K562 (cell line): Measurements from ENCODE around the gene HNF4A. TPM values are rescaled to one million over a fixed set of nuclear protein-coding genes. Genes with fewer than 3 reads are reported as not detected.

Experiments
- ATF1 ChIP-seq, 2 experiments: fragments of 450-650 bp in 1 of 2; IDR thresholded peaks; 2 replicates each; pipeline ENCODE4 v1.6.1; 2016; ENCODE audit warnings: missing compliant biosample characterization in 1 of 2, missing genetic modification characterization in 1 of 2
- BMI1 ChIP-seq: fragments of 150-350 bp; IDR thresholded peaks from 2 replicates; pipeline ENCODE4 v1.6.1; 2014; ENCODE audit warnings: low read length
- DDX20 ChIP-seq: fragments of 450-650 bp; IDR thresholded peaks from 2 replicates; pipeline ENCODE4 v1.6.1; 2016; ENCODE audit warnings: missing genetic modification characterization, low read depth, mild to moderate bottlenecking, missing compliant biosample characterization, moderate library complexity
- EHMT2 ChIP-seq: fragments of 450-650 bp; IDR thresholded peaks from 2 replicates; pipeline ENCODE4 v1.6.1; 2018; ENCODE audit warnings: antibody characterized with exemption
- ERF ChIP-seq: fragments of 450-650 bp; formaldehyde crosslinking; IDR thresholded peaks from 2 replicates; pipeline ENCODE4 v1.4.0; 2020; ENCODE audit warnings: mild to moderate bottlenecking, mixed read lengths
- GTF2E2 ChIP-seq: fragments of 200-800 bp; sonication (Bioruptor generic); IDR thresholded peaks from 2 replicates; pipeline ENCODE4 v1.6.1; 2016; ENCODE audit warnings: missing genetic modification characterization, missing compliant biosample characterization
- MYNN ChIP-seq, 2 experiments: sonication (generic); formaldehyde crosslinking in 1 of 2; IDR thresholded peaks; 2 replicates each; pipeline versions ENCODE4 v1.5.0 to v1.6.1; 2016 to 2020; ENCODE audit warnings: antibody characterized with exemption in 1 of 2, missing genetic modification reagents in 1 of 2
- PHTF2 ChIP-seq: fragments of 250-450 bp; sonication (Bioruptor Pico); IDR thresholded peaks from 2 replicates; pipeline ENCODE4 v1.5.0; 2021; ENCODE audit warnings: mild to moderate bottlenecking
- SIN3A ChIP-seq, 2 experiments: fragments of 150-350 bp in 1 of 2; IDR thresholded peaks; 2 replicates each; pipeline ENCODE4 v1.6.1; 2011 to 2016; ENCODE audit warnings: borderline replicate concordance in 2 of 2, low read depth in 2 of 2, low read length in 2 of 2, mild to moderate bottlenecking in 2 of 2, moderate library complexity in 2 of 2; ENCODE audit not compliant: control insufficient read depth in 1 of 2
- SUPT5H ChIP-seq: fragments of 450-650 bp; IDR thresholded peaks from 2 replicates; pipeline ENCODE4 v1.6.1; 2016
- ZNF707 ChIP-seq: fragments of 250-450 bp; sonication (Bioruptor Pico); conservative IDR thresholded peaks from 2 replicates; pipeline ENCODE4 v1.8.0; 2022; ENCODE audit warnings: inconsistent platforms, mild to moderate bottlenecking, moderate library complexity
- polyA plus RNA-seq, 8 experiments: library from polyadenylated mRNA; depleted of rRNA in 4 of 8; stranded (reverse) in 5 of 8; unstranded in 3 of 8; fragments of >200 nt; fragmentation: Nextera tagmentation in 2 of 8; fragmentation: Illumina TruSeq in 1 of 8; extraction: Ambion mirVana in 2 of 8; extraction: Trizol in 1 of 8; gene quantifications; 2 replicates each; pipeline versions ENCODE4 v1.2.1 to v1.2.3, GENCODE V29; 2011 to 2014; ENCODE audit warnings: inconsistent platforms in 1 of 8, missing spikeins in 1 of 8
- total RNA-seq, 7 experiments: library from RNA; depleted of rRNA in 6 of 7; stranded (reverse); fragments of >200 nt in 6 of 7; fragmentation: Illumina TruSeq in 2 of 7; extraction: Trizol in 2 of 7; gene quantifications; 2 replicates each; pipeline versions ENCODE4 v1.2.1 to v1.2.3, GENCODE V29; 2011 to 2021; ENCODE audit warnings: low replicate concordance in 1 of 7
- TF ChIP-seq, protein P1 (sequence below), 2 experiments: fragments of 450-650 bp in 1 of 2; sonication (generic) in 1 of 2; formaldehyde crosslinking in 1 of 2; IDR thresholded peaks; 2 replicates each; pipeline versions ENCODE4 v1.7.1 to v1.9.0; 2016 to 2022; ENCODE audit warnings: inconsistent platforms in 1 of 2, mild to moderate bottlenecking in 1 of 2, missing genetic modification reagents in 1 of 2
- TF ChIP-seq, protein P2 (sequence below): fragments of 250-450 bp; sonication (Bioruptor Pico); IDR thresholded peaks from 2 replicates; pipeline ENCODE4 v1.9.0; 2021; ENCODE audit warnings: mild to moderate bottlenecking, inconsistent platforms
- TF ChIP-seq, protein P3 (sequence below): fragments of 450-650 bp; formaldehyde crosslinking; IDR thresholded peaks from 2 replicates; pipeline ENCODE4 v1.4.0; 2022; ENCODE audit warnings: mild to moderate bottlenecking, moderate library complexity

Gene HNF4A
- total and polyA plus RNA-seq, 9 of the 15 experiments (the other 6 are each of a cell fraction or from before 2014, with no cell fraction given), result 0.03 to 0.27 (median 0.08) TPM; not detected in 5

DNA sequence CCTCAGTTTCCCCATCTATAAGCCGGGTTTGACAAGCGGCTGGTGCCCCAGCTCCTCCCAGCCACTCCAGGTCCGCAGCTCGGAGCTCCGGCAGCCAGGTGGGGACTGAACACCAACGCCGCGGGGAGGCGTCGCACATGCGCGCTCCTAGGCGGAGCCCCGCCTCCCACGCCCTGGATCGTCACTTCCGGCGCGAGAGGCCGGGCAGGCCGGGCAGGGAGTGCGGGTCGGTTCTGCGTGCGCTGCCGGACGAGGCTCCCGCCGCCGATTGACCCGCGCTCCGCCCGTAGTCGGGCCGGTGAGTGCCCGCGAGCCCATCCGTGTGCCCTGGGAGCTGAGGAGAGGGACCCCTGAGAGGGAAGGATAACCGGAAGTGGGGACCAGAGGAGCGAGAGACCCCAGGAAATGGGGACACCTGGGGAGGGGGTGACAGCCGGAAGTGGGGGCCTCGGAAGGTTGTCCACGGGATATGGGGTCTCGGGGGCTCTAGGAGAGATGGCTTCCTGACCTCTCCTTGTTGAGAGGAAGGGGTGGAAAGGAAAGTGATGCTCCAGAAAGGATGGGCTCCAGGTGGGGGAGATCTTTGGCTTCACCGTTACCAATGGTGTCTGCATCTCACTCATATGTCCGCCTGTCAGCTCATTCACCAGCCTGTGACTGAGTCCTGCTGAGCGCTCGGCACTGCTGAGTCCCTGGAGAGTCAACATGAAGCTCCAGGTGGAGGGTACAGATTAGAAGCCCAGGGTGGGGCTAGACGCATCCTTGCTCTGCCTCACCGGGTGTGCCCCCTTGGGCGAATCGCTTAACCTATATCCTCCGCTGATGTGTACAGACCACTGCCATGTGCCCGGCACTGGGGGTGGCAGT, 120.4 kb downstream of the HNF4A start, which contains the start of gene TTPAL (continued):
- TF ChIP-seq MYNN (IDR thresholded peaks at IDR 0.05), result peak; percentile 13
- TF ChIP-seq MYNN (CRISPR knock-in tag; IDR thresholded peaks at IDR 0.05), result no peak
- no peak for TF ChIP-seq EHMT2
- TF ChIP-seq SIN3A (IDR thresholded peaks at IDR 0.05; ENCODE audit: borderline replicate concordance in 2 of 2, control insufficient read depth in 1 of 2, low read depth in 2 of 2, low read length in 2 of 2), result peak in 1 of 2 experiments; percentile 43; a peak in 1 of 4 replicates
- no peak for TF ChIP-seq DDX20
- TF ChIP-seq, protein P1, sequence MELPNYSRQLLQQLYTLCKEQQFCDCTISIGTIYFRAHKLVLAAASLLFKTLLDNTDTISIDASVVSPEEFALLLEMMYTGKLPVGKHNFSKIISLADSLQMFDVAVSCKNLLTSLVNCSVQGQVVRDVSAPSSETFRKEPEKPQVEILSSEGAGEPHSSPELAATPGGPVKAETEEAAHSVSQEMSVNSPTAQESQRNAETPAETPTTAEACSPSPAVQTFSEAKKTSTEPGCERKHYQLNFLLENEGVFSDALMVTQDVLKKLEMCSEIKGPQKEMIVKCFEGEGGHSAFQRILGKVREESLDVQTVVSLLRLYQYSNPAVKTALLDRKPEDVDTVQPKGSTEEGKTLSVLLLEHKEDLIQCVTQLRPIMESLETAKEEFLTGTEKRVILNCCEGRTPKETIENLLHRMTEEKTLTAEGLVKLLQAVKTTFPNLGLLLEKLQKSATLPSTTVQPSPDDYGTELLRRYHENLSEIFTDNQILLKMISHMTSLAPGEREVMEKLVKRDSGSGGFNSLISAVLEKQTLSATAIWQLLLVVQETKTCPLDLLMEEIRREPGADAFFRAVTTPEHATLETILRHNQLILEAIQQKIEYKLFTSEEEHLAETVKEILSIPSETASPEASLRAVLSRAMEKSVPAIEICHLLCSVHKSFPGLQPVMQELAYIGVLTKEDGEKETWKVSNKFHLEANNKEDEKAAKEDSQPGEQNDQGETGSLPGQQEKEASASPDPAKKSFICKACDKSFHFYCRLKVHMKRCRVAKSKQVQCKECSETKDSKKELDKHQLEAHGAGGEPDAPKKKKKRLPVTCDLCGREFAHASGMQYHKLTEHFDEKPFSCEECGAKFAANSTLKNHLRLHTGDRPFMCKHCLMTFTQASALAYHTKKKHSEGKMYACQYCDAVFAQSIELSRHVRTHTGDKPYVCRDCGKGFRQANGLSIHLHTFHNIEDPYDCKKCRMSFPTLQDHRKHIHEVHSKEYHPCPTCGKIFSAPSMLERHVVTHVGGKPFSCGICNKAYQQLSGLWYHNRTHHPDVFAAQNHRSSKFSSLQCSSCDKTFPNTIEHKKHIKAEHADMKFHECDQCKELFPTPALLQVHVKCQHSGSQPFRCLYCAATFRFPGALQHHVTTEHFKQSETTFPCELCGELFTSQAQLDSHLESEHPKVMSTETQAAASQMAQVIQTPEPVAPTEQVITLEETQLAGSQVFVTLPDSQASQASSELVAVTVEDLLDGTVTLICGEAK (IDR thresholded peaks at IDR 0.05), result peak; percentile 91
- TF ChIP-seq, protein P1 (CRISPR knock-in tag; IDR thresholded peaks at IDR 0.05), result no peak
- peak; percentile 47; the same call in 1 of the 2 replicates for TF ChIP-seq ATF1 (CRISPR knock-in tag; IDR thresholded peaks at IDR 0.05)
- peak; percentile 94 for TF ChIP-seq ATF1 (tag; IDR thresholded peaks at IDR 0.05)
- TF ChIP-seq PHTF2, result no peak
- TF ChIP-seq, protein P2, sequence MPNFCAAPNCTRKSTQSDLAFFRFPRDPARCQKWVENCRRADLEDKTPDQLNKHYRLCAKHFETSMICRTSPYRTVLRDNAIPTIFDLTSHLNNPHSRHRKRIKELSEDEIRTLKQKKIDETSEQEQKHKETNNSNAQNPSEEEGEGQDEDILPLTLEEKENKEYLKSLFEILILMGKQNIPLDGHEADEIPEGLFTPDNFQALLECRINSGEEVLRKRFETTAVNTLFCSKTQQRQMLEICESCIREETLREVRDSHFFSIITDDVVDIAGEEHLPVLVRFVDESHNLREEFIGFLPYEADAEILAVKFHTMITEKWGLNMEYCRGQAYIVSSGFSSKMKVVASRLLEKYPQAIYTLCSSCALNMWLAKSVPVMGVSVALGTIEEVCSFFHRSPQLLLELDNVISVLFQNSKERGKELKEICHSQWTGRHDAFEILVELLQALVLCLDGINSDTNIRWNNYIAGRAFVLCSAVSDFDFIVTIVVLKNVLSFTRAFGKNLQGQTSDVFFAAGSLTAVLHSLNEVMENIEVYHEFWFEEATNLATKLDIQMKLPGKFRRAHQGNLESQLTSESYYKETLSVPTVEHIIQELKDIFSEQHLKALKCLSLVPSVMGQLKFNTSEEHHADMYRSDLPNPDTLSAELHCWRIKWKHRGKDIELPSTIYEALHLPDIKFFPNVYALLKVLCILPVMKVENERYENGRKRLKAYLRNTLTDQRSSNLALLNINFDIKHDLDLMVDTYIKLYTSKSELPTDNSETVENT (CRISPR knock-in tag), result peak; percentile 85; the same call in 1 of the 2 replicates
- peak; percentile 71; the same call in 1 of the 2 replicates for TF ChIP-seq ERF (CRISPR knock-in tag)
- no peak for TF ChIP-seq BMI1
- TF ChIP-seq GTF2E2 (tag), result peak; percentile 61; the same call in 1 of the 2 replicates
- TF ChIP-seq, protein P3, sequence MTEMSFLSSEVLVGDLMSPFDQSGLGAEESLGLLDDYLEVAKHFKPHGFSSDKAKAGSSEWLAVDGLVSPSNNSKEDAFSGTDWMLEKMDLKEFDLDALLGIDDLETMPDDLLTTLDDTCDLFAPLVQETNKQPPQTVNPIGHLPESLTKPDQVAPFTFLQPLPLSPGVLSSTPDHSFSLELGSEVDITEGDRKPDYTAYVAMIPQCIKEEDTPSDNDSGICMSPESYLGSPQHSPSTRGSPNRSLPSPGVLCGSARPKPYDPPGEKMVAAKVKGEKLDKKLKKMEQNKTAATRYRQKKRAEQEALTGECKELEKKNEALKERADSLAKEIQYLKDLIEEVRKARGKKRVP (CRISPR knock-in tag), result no peak
- peak; percentile 98 for TF ChIP-seq SUPT5H
- TF ChIP-seq ZNF707 (CRISPR knock-in tag), result no peak
